SJSA1 (cell line): ENCODE data around the gene DICER1. TPM values are rescaled to one million over a fixed set of nuclear protein-coding genes. Genes with fewer than 3 reads are reported as not detected.
"Not testable (repeated sequence)": the region's sequence is repeated elsewhere in the genome, so short reads cannot be mapped to it uniquely, and the experiment has no call there.

Source experiments
- DNase-seq, 2 experiments: peaks; one replicate each; pipeline ENCODE4 v3.0.0-alpha.2; 2015 to 2020; ENCODE audit warnings: low spot score in 2 of 2, low read depth in 1 of 2
- H3K27ac ChIP-seq: fragments of 250-450 bp; sonication (Bioruptor Pico); 2 replicates; pipeline ENCODE4 v1.5.1; 2020; ENCODE audit warnings: mild to moderate bottlenecking, moderate library complexity
- H3K27me3 ChIP-seq: fragments of 250-450 bp; sonication (Bioruptor Pico); replicated peaks from 2 replicates; pipeline ENCODE4 v1.5.1; 2020; ENCODE audit warnings: mild to moderate bottlenecking, moderate library complexity
- H3K36me3 ChIP-seq: fragments of 250-450 bp; sonication (Bioruptor Pico); 2 replicates; pipeline ENCODE4 v1.5.1; 2020; ENCODE audit warnings: mild to moderate bottlenecking
- H3K4me1 ChIP-seq: fragments of 250-450 bp; sonication (Bioruptor Pico); replicated peaks from 2 replicates; pipeline ENCODE4 v1.6.1; 2021; ENCODE audit warnings: mild to moderate bottlenecking
- H3K4me3 ChIP-seq: fragments of 250-450 bp; sonication (Bioruptor Pico); 2 replicates; pipeline ENCODE4 v1.5.1; 2020; ENCODE audit warnings: mild to moderate bottlenecking
- H3K9me3 ChIP-seq: fragments of 250-450 bp; sonication (Bioruptor Pico); replicated peaks from 2 replicates; pipeline ENCODE4 v1.5.1; 2020; ENCODE audit warnings: mild to moderate bottlenecking
- total RNA-seq: library from RNA; depleted of rRNA; stranded (reverse); fragments of >200 nt; shearing (Covaris generic); gene quantifications from 2 replicates; pipeline ENCODE4 v1.2.3, GENCODE V29; 2014

The DICER1 gene
- total RNA-seq, 1 experiment from 2014 or later = 28.6 TPM

- H3K36me3 ChIP-seq = peaks cover 6% of the 10 kb centered on the region; the same call in 1 of the 2 replicates
- H3K4me1 ChIP-seq = peaks cover 9% of the 10 kb centered on the region; the same call in 1 of the 2 replicates
- no peaks in the 10 kb centered on the region for H3K9me3 ChIP-seq
- H3K27ac ChIP-seq = no peak overlapping the region
- H3K27me3 ChIP-seq = no peaks in the 10 kb centered on the region
- no peak overlapping the region for H3K4me3 ChIP-seq
- DNase-seq = no peak
Measured at GRCh38 chr14:95150910-95151309, 6.4 kb downstream of the DICER1 start.

GRCh38 chr14:95149441-95149840 is 7.9 kb downstream of the DICER1 start:
- Histone ChIP-seq H3K27me3 (no peaks in the 10 kb centered on the region), H3K9me3 (peaks cover 4% of the 10 kb centered on the region; the same call in 1 of the 2 replicates), H3K36me3 (peaks cover 6% of the 10 kb centered on the region; the same call in 1 of the 2 replicates), H3K4me1 (no peaks in the 10 kb centered on the region; the same call in 1 of the 2 replicates), H3K27ac (no peak overlapping the region), H3K4me3 (no peak overlapping the region)
- no peak for DNase-seq

- Histone ChIP-seq H3K9me3 (peaks cover 4% of the 10 kb centered on the region; the same call in 1 of the 2 replicates), H3K4me3 (no peak overlapping the region), H3K4me1 (no peaks in the 10 kb centered on the region), H3K36me3 (peaks cover 3% of the 10 kb centered on the region; the same call in 1 of the 2 replicates), H3K27ac (no peak overlapping the region), H3K27me3 (no peaks in the 10 kb centered on the region)
- no peak for DNase-seq
Measured at GRCh38 chr14:95147597-95147996, 9.7 kb downstream of the DICER1 start.

GRCh38 chr14:95146079-95146771 is 11.1 kb downstream of the DICER1 start:
- Histone ChIP-seq H3K4me3 (no peak overlapping the region), H3K9me3 (peaks cover 4% of the 10 kb centered on the region; the same call in 1 of the 2 replicates), H3K27ac (no peak overlapping the region), H3K36me3 (no peaks in the 10 kb centered on the region), H3K27me3 (no peaks in the 10 kb centered on the region), H3K4me1 (no peaks in the 10 kb centered on the region)
- no peak for DNase-seq

GRCh38 chr14:95144849-95145248 is 12.5 kb downstream of the DICER1 start:
- Histone ChIP-seq H3K9me3 (peaks cover 4% of the 10 kb centered on the region; the same call in 1 of the 2 replicates), H3K27me3 (no peaks in the 10 kb centered on the region; the same call in 1 of the 2 replicates), H3K27ac (no peak overlapping the region), H3K4me3 (no peak overlapping the region), H3K36me3 (no peaks in the 10 kb centered on the region), H3K4me1 (no peaks in the 10 kb centered on the region)
- DNase-seq = no peak

GRCh38 chr14:95143808-95144620 is 13.3 kb downstream of the DICER1 start:
- no peaks in the 10 kb centered on the region for H3K4me1 ChIP-seq
- no peak for DNase-seq
- H3K9me3 ChIP-seq = peaks cover 4% of the 10 kb centered on the region; the same call in 1 of the 2 replicates
- no peaks in the 10 kb centered on the region; the same call in 1 of the 2 replicates for H3K36me3 ChIP-seq
- no peak overlapping the region for H3K4me3 ChIP-seq
- H3K27ac ChIP-seq = no peak overlapping the region
- no peaks in the 10 kb centered on the region; the same call in 1 of the 2 replicates for H3K27me3 ChIP-seq

GRCh38 chr14:95142208-95142607 is 15.1 kb downstream of the DICER1 start:
- Histone ChIP-seq H3K36me3 (no peaks in the 10 kb centered on the region; the same call in 1 of the 2 replicates), H3K4me1 (no peaks in the 10 kb centered on the region), H3K27ac (no peak overlapping the region), H3K27me3 (no peaks in the 10 kb centered on the region; the same call in 1 of the 2 replicates), H3K4me3 (no peak overlapping the region), H3K9me3 (peaks cover 4% of the 10 kb centered on the region; the same call in 1 of the 2 replicates)
- DNase-seq = no peak

GRCh38 chr14:95141684-95142083 is 15.6 kb downstream of the DICER1 start:
- Histone ChIP-seq H3K9me3 (peaks cover 4% of the 10 kb centered on the region; the same call in 1 of the 2 replicates), H3K36me3 (no peaks in the 10 kb centered on the region; the same call in 1 of the 2 replicates), H3K27ac (no peak overlapping the region), H3K4me3 (no peak overlapping the region), H3K4me1 (no peaks in the 10 kb centered on the region), H3K27me3 (no peaks in the 10 kb centered on the region; the same call in 1 of the 2 replicates)
- DNase-seq = no peak

GRCh38 chr14:95140060-95140858 is 17.1 kb downstream of the DICER1 start:
- Histone ChIP-seq H3K4me3 (no peak overlapping the region), H3K4me1 (no peaks in the 10 kb centered on the region), H3K27me3 (no peaks in the 10 kb centered on the region; the same call in 1 of the 2 replicates), H3K27ac (no peak overlapping the region), H3K9me3 (peaks cover 4% of the 10 kb centered on the region; the same call in 1 of the 2 replicates), H3K36me3 (no peaks in the 10 kb centered on the region; the same call in 1 of the 2 replicates)
- DNase-seq = no peak

- Histone ChIP-seq H3K4me1 (no peaks in the 10 kb centered on the region), H3K27ac (no peak overlapping the region), H3K36me3 (no peaks in the 10 kb centered on the region; the same call in 1 of the 2 replicates), H3K4me3 (no peak overlapping the region), H3K9me3 (no peaks in the 10 kb centered on the region), H3K27me3 (no peaks in the 10 kb centered on the region; the same call in 1 of the 2 replicates)
- no peak for DNase-seq
Measured at GRCh38 chr14:95138876-95139275, 18.5 kb downstream of the DICER1 start.

- not testable (repeated sequence) for H3K9me3 ChIP-seq, H3K27ac ChIP-seq, H3K27me3 ChIP-seq, H3K4me1 ChIP-seq, DNase-seq, H3K4me3 ChIP-seq, H3K36me3 ChIP-seq
Measured at GRCh38 chr14:95138455-95138854, 18.9 kb downstream of the DICER1 start.

GRCh38 chr14:95137804-95138167 is 19.5 kb downstream of the DICER1 start:
- DNase-seq = no peak
- H3K4me1 ChIP-seq = peaks cover 9% of the 10 kb centered on the region
- H3K36me3 ChIP-seq = no peaks in the 10 kb centered on the region; the same call in 1 of the 2 replicates
- H3K4me3 ChIP-seq = no peak overlapping the region
- H3K9me3 ChIP-seq = no peaks in the 10 kb centered on the region
- no peaks in the 10 kb centered on the region; the same call in 1 of the 2 replicates for H3K27me3 ChIP-seq
- no peak overlapping the region for H3K27ac ChIP-seq

GRCh38 chr14:95137164-95137803 is 20.0 kb downstream of the DICER1 start:
- H3K4me3 ChIP-seq = no peak overlapping the region
- H3K9me3 ChIP-seq = no peaks in the 10 kb centered on the region
- H3K4me1 ChIP-seq = peaks cover 12% of the 10 kb centered on the region
- H3K27ac ChIP-seq = no peak overlapping the region
- no peak for DNase-seq
- no peaks in the 10 kb centered on the region; the same call in 1 of the 2 replicates for H3K27me3 ChIP-seq
- no peaks in the 10 kb centered on the region; the same call in 1 of the 2 replicates for H3K36me3 ChIP-seq
